BLaER1 (cell line): Measurements from ENCODE around the gene ENOX2.
"Not testable (repeated sequence)": the region's sequence is repeated elsewhere in the genome, so short reads cannot be mapped to it uniquely, and the experiment has no call there.

Experiments used
- H3K27ac ChIP-seq: shearing (Covaris generic); formaldehyde crosslinking; 2 replicates; pipeline ENCODE4 v1.8.1; 2022
- H3K27me3 ChIP-seq: shearing (Covaris generic); formaldehyde crosslinking; 2 replicates; pipeline ENCODE4 v1.8.1; 2022
- H3K36me3 ChIP-seq: shearing (Covaris generic); formaldehyde crosslinking; 2 replicates; pipeline ENCODE4 v1.8.1; 2022
- H3K4me1 ChIP-seq: shearing (Covaris generic); formaldehyde crosslinking; 2 replicates; pipeline ENCODE4 v1.8.1; 2022
- H3K4me2 ChIP-seq: shearing (Covaris generic); formaldehyde crosslinking; 2 replicates; pipeline ENCODE4 v1.8.1; 2022
- H3K4me3 ChIP-seq: shearing (Covaris generic); formaldehyde crosslinking; 2 replicates; pipeline ENCODE4 v1.8.1; 2022
- H3K9ac ChIP-seq: shearing (Covaris generic); formaldehyde crosslinking; 2 replicates; pipeline ENCODE4 v1.8.1; 2022
- H3K9me3 ChIP-seq: shearing (Covaris generic); formaldehyde crosslinking; 2 replicates; pipeline ENCODE4 v1.8.1; 2022
- H4K20me1 ChIP-seq: shearing (Covaris generic); formaldehyde crosslinking; 2 replicates; pipeline ENCODE4 v1.8.1; 2022
- Cebpa-rat ChIP-seq: shearing (Covaris generic); IDR thresholded peaks from 2 replicates; pipeline ENCODE4 v1.8.1; 2022

ENOX2 gene

DNA sequence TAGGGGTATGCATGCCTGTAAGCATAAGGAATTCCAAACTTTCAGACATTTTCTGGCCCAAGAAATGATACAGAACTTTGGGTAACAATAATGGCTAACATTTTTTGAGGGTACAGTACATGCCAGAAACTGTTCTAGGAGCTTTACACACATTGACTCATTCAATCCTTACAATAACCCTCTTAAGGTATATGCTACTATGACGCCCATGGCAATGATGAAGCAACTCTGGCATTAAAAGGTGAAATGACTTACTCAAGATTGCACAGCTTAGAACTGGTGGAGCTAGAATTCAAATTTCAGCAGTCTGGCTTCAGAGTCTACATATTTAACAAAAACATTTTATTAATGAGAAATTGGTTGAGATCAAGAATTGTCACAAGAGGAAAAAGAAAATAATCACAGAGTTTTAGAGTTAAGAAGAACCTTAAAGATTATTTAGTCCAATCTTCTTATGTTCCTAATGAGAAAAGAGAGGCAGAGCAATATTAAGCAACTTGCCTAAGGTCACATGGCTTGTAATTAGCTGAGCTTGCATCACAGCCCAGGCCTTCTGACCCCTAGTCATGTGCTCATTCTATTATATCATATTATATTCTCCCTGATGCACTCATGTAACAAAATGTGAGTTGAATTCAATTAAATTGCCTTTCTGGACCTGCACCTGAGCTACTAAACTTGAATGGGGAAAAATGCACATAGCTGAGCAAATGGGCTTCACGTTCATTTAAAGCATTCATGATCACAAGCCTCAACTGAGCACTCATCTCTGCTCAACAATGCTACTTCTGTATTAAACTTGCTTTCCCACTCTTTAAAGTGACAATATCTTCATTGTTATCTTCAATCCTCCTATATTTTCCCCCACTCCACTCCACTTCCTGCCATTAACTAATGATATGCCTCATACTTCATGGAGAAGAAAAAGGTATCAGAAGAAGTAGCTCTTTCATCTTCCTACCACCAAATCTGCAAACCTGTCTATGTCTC lies 73.2 kb downstream of the ENOX2 start:
- Histone ChIP-seq H4K20me1 (no peaks in the 10 kb centered on the region), H3K4me3 (no peak overlapping the region), H3K27ac (no peak overlapping the region), H3K4me1 (peaks cover 22% of the 10 kb centered on the region), H3K27me3 (peaks cover 74% of the 10 kb centered on the region), H3K9ac (no peak overlapping the region), H3K4me2 (no peak overlapping the region), H3K36me3 (no peaks in the 10 kb centered on the region), H3K9me3 (no peaks in the 10 kb centered on the region)
- no peak for TF ChIP-seq Cebpa-rat

DNA sequence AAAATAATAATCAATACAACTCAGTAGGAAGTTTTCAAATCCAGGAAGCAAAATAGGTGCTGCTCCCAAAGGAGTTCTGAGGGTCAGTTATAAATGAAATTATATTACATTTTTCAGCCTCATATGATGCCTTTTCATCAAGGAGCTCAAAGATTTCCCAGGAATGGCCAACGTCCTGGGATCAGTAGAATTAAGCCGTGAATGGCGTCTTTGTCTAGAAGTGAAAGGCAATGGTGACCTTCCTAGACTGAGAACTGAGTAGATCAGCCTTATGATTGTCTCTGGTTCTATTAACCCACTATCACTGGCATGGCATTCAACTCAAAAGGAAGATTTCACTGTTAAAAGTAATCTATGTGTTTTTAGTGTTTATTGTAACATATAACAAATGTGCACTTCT lies 74.4 kb downstream of the ENOX2 start:
- no peak overlapping the region for H3K4me3 ChIP-seq
- H3K9ac ChIP-seq: no peak overlapping the region
- H3K27me3 ChIP-seq: peaks cover 74% of the 10 kb centered on the region
- no peak overlapping the region for H3K27ac ChIP-seq
- H4K20me1 ChIP-seq: no peaks in the 10 kb centered on the region
- no peaks in the 10 kb centered on the region for H3K36me3 ChIP-seq
- H3K4me1 ChIP-seq: peaks cover 10% of the 10 kb centered on the region
- no peak overlapping the region for H3K4me2 ChIP-seq
- no peaks in the 10 kb centered on the region for H3K9me3 ChIP-seq
- no peak for TF ChIP-seq Cebpa-rat

DNA sequence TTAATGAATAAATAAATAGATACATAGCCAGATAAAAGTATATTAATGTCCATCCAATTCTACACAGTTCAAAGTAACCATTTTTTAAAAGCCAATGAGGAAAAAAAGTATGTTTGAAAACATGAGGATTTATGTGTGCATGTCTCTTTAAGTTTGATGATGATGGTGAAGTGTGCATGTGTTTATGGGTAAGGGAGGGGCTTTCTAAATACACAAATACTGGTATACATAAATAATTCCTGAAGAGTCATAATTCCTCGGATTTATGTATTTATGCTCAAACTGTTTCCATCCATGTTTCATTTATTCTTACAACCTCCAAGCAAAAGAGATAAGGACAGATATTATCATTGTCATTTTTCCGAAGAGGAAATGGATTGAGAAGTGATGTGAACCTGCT lies 75.4 kb downstream of the ENOX2 start:
- no peaks in the 10 kb centered on the region for H4K20me1 ChIP-seq
- TF ChIP-seq Cebpa-rat: no peak
- peaks cover 73% of the 10 kb centered on the region for H3K27me3 ChIP-seq
- no peak overlapping the region for H3K27ac ChIP-seq
- no peak overlapping the region for H3K4me3 ChIP-seq
- H3K36me3 ChIP-seq: no peaks in the 10 kb centered on the region
- H3K9ac ChIP-seq: no peak overlapping the region
- H3K9me3 ChIP-seq: no peaks in the 10 kb centered on the region
- peaks cover 5% of the 10 kb centered on the region for H3K4me1 ChIP-seq
- H3K4me2 ChIP-seq: no peak overlapping the region

DNA sequence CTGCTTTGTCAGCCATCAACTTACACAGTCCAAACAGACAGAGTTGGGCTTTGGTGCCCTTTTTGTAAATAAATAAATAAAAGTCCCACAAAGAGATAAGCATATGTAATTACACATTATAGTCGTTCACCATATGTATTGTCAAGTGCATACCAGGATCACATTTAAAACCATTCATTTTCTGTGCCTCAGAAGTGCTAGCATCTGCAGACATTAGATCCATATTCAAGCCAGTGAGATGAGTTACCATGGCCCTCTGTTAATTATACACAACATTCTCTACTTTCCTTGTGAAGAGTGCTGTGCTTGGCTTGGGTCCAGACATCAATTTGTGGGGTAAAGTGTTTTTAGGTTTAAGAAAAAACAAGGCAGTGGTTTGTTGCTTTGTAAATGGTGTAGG lies 76.8 kb downstream of the ENOX2 start:
- no peak overlapping the region for H3K4me2 ChIP-seq
- no peak overlapping the region for H3K4me3 ChIP-seq
- peaks cover 61% of the 10 kb centered on the region for H3K27me3 ChIP-seq
- TF ChIP-seq Cebpa-rat: no peak
- no peaks in the 10 kb centered on the region for H4K20me1 ChIP-seq
- H3K9ac ChIP-seq: no peak overlapping the region
- no peaks in the 10 kb centered on the region for H3K9me3 ChIP-seq
- no peaks in the 10 kb centered on the region for H3K36me3 ChIP-seq
- no peak overlapping the region for H3K27ac ChIP-seq
- H3K4me1 ChIP-seq: no peaks in the 10 kb centered on the region

DNA sequence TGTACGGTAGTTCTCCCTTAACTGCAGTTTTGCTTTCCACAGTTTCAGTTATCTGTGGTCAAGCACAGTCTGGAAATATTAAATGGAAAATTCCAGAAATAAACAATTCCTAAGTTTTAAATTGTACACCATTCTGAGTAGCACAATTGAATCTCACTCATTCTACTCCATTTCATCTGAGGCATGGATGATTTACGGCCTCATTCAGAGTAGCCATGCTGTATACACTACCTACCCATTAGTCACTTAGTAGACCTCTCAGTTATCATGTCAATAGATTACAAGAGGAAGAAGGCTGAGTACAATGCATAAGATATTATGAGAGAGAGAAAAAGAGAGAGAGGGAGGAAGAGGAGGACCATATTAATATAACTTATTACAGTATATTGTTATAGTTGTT lies 77.5 kb downstream of the ENOX2 start:
- no peak for TF ChIP-seq Cebpa-rat

DNA sequence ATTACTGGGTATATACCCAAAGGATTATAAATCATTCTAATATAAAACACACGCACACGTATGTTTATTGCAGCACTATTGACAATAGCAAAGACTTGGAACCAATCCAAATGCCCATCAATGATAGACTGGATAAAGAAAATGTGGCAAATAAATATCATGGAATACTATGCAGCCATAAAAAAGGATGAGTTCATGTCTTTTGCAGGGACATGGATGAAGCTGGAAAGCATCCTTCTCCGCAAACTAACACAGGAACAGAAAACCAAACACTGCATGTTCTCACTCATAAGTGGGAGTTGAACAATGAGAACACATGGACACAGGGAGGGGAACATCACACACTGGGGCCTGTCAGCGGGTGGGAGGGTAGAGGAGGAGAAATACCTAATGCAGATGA lies 83.6 kb downstream of the ENOX2 start:
- H3K36me3 ChIP-seq, H3K9ac ChIP-seq, H3K4me1 ChIP-seq, H3K4me2 ChIP-seq, H3K4me3 ChIP-seq, H3K27ac ChIP-seq, H4K20me1 ChIP-seq: not testable (repeated sequence)
- H3K27me3 ChIP-seq: peaks cover 33% of the 10 kb centered on the region
- H3K9me3 ChIP-seq: peaks cover 17% of the 10 kb centered on the region

More for the DNA sequence above, 77.5 kb downstream of the ENOX2 start:
- Histone ChIP-seq H3K9ac (no peak overlapping the region), H3K27ac (no peak overlapping the region), H3K27me3 (peaks cover 54% of the 10 kb centered on the region), H3K4me1 (no peaks in the 10 kb centered on the region), H3K9me3 (no peaks in the 10 kb centered on the region), H3K36me3 (no peaks in the 10 kb centered on the region), H4K20me1 (no peaks in the 10 kb centered on the region), H3K4me3 (no peak overlapping the region), H3K4me2 (no peak overlapping the region)

DNA sequence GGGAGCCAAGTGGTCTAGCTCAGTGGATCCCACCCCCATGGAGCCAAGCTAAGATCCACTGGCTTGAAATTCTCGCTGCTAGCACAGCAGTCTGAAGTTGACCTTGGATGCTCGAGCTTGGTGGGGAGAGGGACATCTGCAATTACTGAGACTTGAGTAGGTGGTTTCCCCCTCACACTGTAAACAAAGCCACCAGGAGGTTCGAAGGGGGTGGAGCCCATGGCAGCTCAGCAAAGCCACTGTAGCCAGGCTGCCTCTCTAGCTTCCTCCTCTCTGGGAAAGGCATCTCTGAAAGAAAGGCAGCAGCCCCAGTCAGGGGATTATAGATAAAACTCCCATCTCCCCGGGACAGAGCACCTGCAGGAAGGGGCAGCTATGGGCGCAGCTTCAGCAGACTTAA lies 89.1 kb downstream of the ENOX2 start:
- H3K4me3 ChIP-seq, H3K9ac ChIP-seq, H3K27ac ChIP-seq, H3K4me2 ChIP-seq, H3K4me1 ChIP-seq, H4K20me1 ChIP-seq, H3K36me3 ChIP-seq: not testable (repeated sequence)
- H3K27me3 ChIP-seq: peaks cover 50% of the 10 kb centered on the region
- peaks cover 14% of the 10 kb centered on the region for H3K9me3 ChIP-seq

DNA sequence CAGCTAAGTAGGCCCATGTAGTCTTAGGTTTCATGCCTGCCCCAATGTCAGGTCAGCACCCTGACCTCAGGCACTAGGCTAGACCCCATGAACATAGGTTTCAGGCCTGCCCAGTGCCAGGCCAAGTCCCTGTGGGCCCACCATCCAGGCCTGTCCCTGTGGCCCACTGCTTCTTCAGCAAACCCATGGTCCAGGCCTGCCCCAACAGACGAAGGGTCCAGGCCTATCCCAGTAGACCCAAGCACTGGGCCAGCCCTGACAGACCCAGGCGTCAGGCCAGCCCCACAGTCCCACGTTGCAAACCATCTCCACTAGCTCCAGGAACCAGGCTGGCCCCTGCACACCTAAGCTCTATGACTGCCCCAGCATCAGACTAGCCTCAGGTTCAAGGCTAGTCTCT lies 92.4 kb downstream of the ENOX2 start:
- Histone ChIP-seq H3K9me3 (peaks cover 7% of the 10 kb centered on the region), H3K36me3 (no peaks in the 10 kb centered on the region), H3K4me3 (no peak overlapping the region), H3K4me2 (no peak overlapping the region), H3K27me3 (peaks cover 60% of the 10 kb centered on the region), H4K20me1 (no peaks in the 10 kb centered on the region), H3K4me1 (no peaks in the 10 kb centered on the region), H3K9ac (no peak overlapping the region), H3K27ac (no peak overlapping the region)
- TF ChIP-seq Cebpa-rat: no peak

DNA sequence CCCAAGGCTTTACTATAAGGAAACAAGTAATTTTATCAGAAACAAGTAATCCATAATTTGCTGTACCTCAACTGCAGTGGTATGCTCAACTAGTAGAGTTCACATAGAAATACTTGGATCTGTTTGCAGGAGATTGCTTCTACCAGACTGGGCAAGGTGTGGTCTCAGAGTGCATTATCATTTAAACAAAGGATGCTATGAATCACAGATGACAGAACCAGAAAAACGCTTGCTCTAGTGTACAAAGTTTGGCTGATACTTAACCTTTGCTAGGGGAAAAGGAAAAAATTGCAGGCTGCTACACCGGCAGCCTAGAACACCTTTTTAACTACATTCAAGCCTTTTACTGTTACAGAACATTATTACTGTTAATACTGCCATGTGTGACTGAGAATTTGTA lies 97.1 kb downstream of the ENOX2 start:
- Histone ChIP-seq H3K27ac (no peak overlapping the region), H3K27me3 (peaks cover 64% of the 10 kb centered on the region)

DNA sequence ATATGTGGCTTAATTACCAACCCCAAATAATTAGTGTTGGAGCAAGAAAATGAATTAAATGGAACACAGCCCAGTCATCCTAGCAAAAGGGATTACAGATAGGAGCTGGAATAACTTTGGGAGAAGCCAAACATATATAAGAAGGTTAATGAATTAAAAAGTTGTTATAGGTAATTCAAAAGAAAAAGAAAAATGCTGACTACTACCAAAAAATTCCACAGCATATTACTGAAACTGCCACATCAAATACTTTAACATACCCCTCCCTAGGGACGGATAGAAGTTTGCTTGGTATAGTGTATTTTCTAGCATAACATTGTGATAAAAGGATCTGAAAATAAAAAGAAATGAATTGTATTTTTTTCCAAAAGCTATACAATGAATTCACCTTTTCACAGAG lies 99.5 kb downstream of the ENOX2 start:
- no peak overlapping the region for H3K4me2 ChIP-seq
- H3K9ac ChIP-seq: no peak overlapping the region
- H3K9me3 ChIP-seq: no peaks in the 10 kb centered on the region
- H3K36me3 ChIP-seq: no peaks in the 10 kb centered on the region
- H4K20me1 ChIP-seq: peaks cover 8% of the 10 kb centered on the region; the same call in 1 of the 2 replicates
- H3K27me3 ChIP-seq: peaks cover 83% of the 10 kb centered on the region
- no peaks in the 10 kb centered on the region for H3K4me1 ChIP-seq
- TF ChIP-seq Cebpa-rat: no peak
- no peak overlapping the region for H3K4me3 ChIP-seq
- no peak overlapping the region for H3K27ac ChIP-seq

More for the DNA sequence above, 97.1 kb downstream of the ENOX2 start:
- TF ChIP-seq Cebpa-rat: no peak
- H3K9ac ChIP-seq: no peak overlapping the region
- peaks cover 8% of the 10 kb centered on the region; the same call in 1 of the 2 replicates for H4K20me1 ChIP-seq
- no peak overlapping the region for H3K4me2 ChIP-seq
- no peaks in the 10 kb centered on the region for H3K4me1 ChIP-seq
- no peaks in the 10 kb centered on the region for H3K9me3 ChIP-seq
- H3K4me3 ChIP-seq: no peak overlapping the region
- H3K36me3 ChIP-seq: no peaks in the 10 kb centered on the region
